GM19328 (cell line): ENCODE data around the gene SLC16A13.
"Not testable (repeated sequence)": the region's sequence is repeated elsewhere in the genome, so short reads cannot be mapped to it uniquely, and the experiment has no call there.

Experiments
- ATAC-seq: cut with Tn5 transposase; IDR thresholded peaks from one replicate; pipeline ENCODE4 v1.9.1; 2021; ENCODE audit warnings: mild to moderate bottlenecking, moderate library complexity; ENCODE audit not compliant: unreplicated experiment

Gene SLC16A13

GRCh38 chr17:7035591-7036368, at the start of gene SLC16A13:
TSS of gene SLC16A13 (plus strand) at chr17:7036015. CDS start at chr17:7036383, 368 bp downstream.
- peak; percentile 87 for ATAC-seq

GRCh38 chr17:6986676-6987075, 49.1 kb upstream of the SLC16A13 start:
- no peak for ATAC-seq

GRCh38 chr17:6989779-6990178, 46.0 kb upstream of the SLC16A13 start:
- ATAC-seq = no peak

GRCh38 chr17:6993613-6994056, 42.2 kb upstream of the SLC16A13 start:
- not testable (repeated sequence) for ATAC-seq

- ATAC-seq = no peak
Measured at GRCh38 chr17:6994118-6994598, 41.7 kb upstream of the SLC16A13 start.

- ATAC-seq = no peak
Measured at GRCh38 chr17:6994666-6995256, 41.1 kb upstream of the SLC16A13 start.

- ATAC-seq = no peak
Measured at GRCh38 chr17:6995500-6996255, 40.1 kb upstream of the SLC16A13 start, which contains the start of gene ALOX12. TSS of gene ALOX12 (plus strand) at chr17:6996049. CDS start at chr17:6996118, 69 bp downstream.

- no peak for ATAC-seq
Measured at GRCh38 chr17:6996256-6997011, 39.4 kb upstream of the SLC16A13 start.

- ATAC-seq = no peak
Measured at GRCh38 chr17:6997171-6997570, 38.6 kb upstream of the SLC16A13 start.

GRCh38 chr17:6998855-6999508, 36.8 kb upstream of the SLC16A13 start:
- ATAC-seq = no peak

GRCh38 chr17:7001318-7001961, 34.4 kb upstream of the SLC16A13 start:
- no peak for ATAC-seq

GRCh38 chr17:7002288-7003047, 33.3 kb upstream of the SLC16A13 start:
- ATAC-seq = no peak

GRCh38 chr17:7003745-7004144, 32.1 kb upstream of the SLC16A13 start:
- no peak for ATAC-seq

GRCh38 chr17:7004398-7005253, 31.2 kb upstream of the SLC16A13 start:
- no peak for ATAC-seq

GRCh38 chr17:7005716-7006115, 30.1 kb upstream of the SLC16A13 start:
- ATAC-seq = no peak

GRCh38 chr17:7007143-7007542, 28.7 kb upstream of the SLC16A13 start:
- ATAC-seq = no peak

- ATAC-seq = no peak
Measured at GRCh38 chr17:7010523-7010922, 25.3 kb upstream of the SLC16A13 start.

GRCh38 chr17:7011415-7011814, 24.4 kb upstream of the SLC16A13 start:
- ATAC-seq = no peak
